GM12878 (cell line): ENCODE results near the gene TBC1D8.

Experiments
- BHLHE40 ChIP-seq, 2 experiments: fragments of 450-650 bp in 1 of 2; IDR thresholded peaks; 2 replicates each; pipeline ENCODE4 v1.6.1; 2011 to 2017; ENCODE audit warnings: low read depth in 2 of 2, borderline replicate concordance in 1 of 2, improper control_type of control experiment in 1 of 2, low read length in 1 of 2, mild to moderate bottlenecking in 1 of 2
- ESRRA ChIP-seq: IDR thresholded peaks from 2 replicates; pipeline ENCODE4 v1.6.1; 2012; ENCODE audit warnings: mild to moderate bottlenecking, low read length, improper control_type of control experiment
- POLR2A ChIP-seq: IDR thresholded peaks from 2 replicates; pipeline ENCODE4 v1.6.1; 2011; ENCODE audit warnings: low read depth, mild to moderate bottlenecking, low read length
- RFX5 ChIP-seq: IDR thresholded peaks from 2 replicates; pipeline ENCODE4 v1.6.1; 2011; ENCODE audit warnings: low read depth, low read length, improper control_type of control experiment
- TF ChIP-seq, protein P1 (sequence below): IDR thresholded peaks from 2 replicates; pipeline ENCODE4 v1.6.1; 2012; ENCODE audit warnings: low read length, inconsistent platforms
- TF ChIP-seq, protein P2 (sequence below), 3 experiments: IDR thresholded peaks in 2 of 3; conservative IDR thresholded peaks in 1 of 3; 2 replicates each; pipeline ENCODE4 v1.5.1; 2011; ENCODE audit warnings: low read depth in 3 of 3, low read length in 3 of 3, mild to moderate bottlenecking in 3 of 3, control low read depth in 2 of 3, moderate library complexity in 2 of 3, inconsistent platforms in 1 of 3, mixed read lengths in 1 of 3; ENCODE audit not compliant: control insufficient read depth in 2 of 3, insufficient read depth in 1 of 3; ENCODE audit errors: extremely low read depth in 1 of 3
- TF ChIP-seq, protein P3 (sequence below): fragments of 450-650 bp; IDR thresholded peaks from 2 replicates; pipeline ENCODE4 v1.6.1; 2017; ENCODE audit warnings: mild to moderate bottlenecking, moderate library complexity

DNA sequence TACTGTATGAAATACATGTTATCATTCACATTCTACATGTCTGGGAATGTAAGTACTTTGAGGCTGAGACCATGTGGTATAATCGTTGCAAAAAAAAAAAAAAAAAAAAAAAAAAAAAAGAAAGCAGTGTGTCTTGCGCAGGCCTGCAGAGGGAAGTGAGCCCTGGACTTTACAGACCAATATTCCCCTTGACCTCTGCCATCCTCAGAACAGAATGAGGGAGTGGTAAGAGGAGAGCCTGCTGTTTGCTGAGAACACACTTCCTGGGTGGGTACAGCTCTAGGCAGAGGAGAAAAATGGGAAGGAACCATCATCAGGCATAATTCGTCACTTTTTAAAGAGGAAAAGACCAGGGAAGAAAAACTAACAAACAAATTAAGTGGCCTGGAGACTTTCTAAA, 28.8 kb upstream of the TBC1D8 start:
- TF ChIP-seq, protein P1, sequence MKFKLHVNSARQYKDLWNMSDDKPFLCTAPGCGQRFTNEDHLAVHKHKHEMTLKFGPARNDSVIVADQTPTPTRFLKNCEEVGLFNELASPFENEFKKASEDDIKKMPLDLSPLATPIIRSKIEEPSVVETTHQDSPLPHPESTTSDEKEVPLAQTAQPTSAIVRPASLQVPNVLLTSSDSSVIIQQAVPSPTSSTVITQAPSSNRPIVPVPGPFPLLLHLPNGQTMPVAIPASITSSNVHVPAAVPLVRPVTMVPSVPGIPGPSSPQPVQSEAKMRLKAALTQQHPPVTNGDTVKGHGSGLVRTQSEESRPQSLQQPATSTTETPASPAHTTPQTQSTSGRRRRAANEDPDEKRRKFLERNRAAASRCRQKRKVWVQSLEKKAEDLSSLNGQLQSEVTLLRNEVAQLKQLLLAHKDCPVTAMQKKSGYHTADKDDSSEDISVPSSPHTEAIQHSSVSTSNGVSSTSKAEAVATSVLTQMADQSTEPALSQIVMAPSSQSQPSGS = no peak
- TF ChIP-seq POLR2A (no peak), ESRRA (no peak), BHLHE40 (IDR thresholded peaks at IDR 0.05; ENCODE audit: borderline replicate concordance in 1 of 2, low read depth in 2 of 2, low read length in 1 of 2) (no peak), RFX5 (no peak)
- TF ChIP-seq, protein P2, sequence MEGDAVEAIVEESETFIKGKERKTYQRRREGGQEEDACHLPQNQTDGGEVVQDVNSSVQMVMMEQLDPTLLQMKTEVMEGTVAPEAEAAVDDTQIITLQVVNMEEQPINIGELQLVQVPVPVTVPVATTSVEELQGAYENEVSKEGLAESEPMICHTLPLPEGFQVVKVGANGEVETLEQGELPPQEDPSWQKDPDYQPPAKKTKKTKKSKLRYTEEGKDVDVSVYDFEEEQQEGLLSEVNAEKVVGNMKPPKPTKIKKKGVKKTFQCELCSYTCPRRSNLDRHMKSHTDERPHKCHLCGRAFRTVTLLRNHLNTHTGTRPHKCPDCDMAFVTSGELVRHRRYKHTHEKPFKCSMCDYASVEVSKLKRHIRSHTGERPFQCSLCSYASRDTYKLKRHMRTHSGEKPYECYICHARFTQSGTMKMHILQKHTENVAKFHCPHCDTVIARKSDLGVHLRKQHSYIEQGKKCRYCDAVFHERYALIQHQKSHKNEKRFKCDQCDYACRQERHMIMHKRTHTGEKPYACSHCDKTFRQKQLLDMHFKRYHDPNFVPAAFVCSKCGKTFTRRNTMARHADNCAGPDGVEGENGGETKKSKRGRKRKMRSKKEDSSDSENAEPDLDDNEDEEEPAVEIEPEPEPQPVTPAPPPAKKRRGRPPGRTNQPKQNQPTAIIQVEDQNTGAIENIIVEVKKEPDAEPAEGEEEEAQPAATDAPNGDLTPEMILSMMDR (IDR thresholded peaks at IDR 0.05 in 2 of 3, conservative IDR thresholded peaks at IDR 0.05 in 1 of 3; ENCODE audit: control insufficient read depth in 2 of 3, extremely low read depth in 1 of 3, insufficient read depth in 1 of 3, low read depth in 3 of 3, low read length in 3 of 3) = no peak
- TF ChIP-seq, protein P3, sequence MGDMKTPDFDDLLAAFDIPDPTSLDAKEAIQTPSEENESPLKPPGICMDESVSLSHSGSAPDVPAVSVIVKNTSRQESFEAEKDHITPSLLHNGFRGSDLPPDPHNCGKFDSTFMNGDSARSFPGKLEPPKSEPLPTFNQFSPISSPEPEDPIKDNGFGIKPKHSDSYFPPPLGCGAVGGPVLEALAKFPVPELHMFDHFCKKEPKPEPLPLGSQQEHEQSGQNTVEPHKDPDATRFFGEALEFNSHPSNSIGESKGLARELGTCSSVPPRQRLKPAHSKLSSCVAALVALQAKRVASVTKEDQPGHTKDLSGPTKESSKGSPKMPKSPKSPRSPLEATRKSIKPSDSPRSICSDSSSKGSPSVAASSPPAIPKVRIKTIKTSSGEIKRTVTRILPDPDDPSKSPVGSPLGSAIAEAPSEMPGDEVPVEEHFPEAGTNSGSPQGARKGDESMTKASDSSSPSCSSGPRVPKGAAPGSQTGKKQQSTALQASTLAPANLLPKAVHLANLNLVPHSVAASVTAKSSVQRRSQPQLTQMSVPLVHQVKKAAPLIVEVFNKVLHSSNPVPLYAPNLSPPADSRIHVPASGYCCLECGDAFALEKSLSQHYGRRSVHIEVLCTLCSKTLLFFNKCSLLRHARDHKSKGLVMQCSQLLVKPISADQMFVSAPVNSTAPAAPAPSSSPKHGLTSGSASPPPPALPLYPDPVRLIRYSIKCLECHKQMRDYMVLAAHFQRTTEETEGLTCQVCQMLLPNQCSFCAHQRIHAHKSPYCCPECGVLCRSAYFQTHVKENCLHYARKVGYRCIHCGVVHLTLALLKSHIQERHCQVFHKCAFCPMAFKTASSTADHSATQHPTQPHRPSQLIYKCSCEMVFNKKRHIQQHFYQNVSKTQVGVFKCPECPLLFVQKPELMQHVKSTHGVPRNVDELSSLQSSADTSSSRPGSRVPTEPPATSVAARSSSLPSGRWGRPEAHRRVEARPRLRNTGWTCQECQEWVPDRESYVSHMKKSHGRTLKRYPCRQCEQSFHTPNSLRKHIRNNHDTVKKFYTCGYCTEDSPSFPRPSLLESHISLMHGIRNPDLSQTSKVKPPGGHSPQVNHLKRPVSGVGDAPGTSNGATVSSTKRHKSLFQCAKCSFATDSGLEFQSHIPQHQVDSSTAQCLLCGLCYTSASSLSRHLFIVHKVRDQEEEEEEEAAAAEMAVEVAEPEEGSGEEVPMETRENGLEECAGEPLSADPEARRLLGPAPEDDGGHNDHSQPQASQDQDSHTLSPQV = no peak
